ACHN (cell line): ENCODE results near the gene FOXN4.

Experiments
- DNase-seq: peaks from one replicate; pipeline ENCODE4 v3.0.0-alpha.2; 2015
- in situ Hi-C: cut with HindIII; loops from 2 replicates; pipeline ENCODE4 v1.10.0; 2017; ENCODE audit warnings: low sequenced_read_pairs, low pct_ligation_motif_present, low pct_unique_long_range_greater_than_20kb

Gene FOXN4

GRCh38 chr12:109241936-109242335, 67.1 kb downstream of the FOXN4 start:
- in situ Hi-C loops, result no loop called here
- DNase-seq, result no peak

- no peak for DNase-seq
- in situ Hi-C loops, result no loop called here
Measured at GRCh38 chr12:109240365-109240764, 68.7 kb downstream of the FOXN4 start.

DNA sequence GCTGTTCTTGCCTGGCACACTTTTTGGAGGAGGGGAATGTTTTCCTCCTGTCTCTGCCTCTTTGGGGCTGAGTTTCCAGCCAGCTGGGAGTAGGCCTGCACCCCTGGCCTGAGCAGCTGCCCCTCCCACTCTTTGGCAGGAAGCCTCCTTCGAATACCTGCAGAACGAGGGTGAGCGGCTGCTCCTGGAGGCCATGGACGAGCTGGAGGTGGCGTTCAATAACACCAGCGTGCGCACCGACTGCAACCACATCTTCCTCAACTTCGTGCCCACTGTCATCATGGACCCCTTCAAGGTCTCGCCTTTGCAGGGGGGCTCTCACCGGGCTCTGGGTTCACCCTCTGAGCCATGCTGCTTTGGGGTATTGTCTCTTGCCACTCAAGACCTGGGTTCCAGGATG, 69.4 kb downstream of the FOXN4 start:
- no peak for DNase-seq
- in situ Hi-C loops, result no loop called here

GRCh38 chr12:109239179-109239578, 69.9 kb downstream of the FOXN4 start:
- DNase-seq, result no peak
- in situ Hi-C loops, result no loop called here

GRCh38 chr12:109236257-109236656, 72.8 kb downstream of the FOXN4 start:
- no peak for DNase-seq

DNA sequence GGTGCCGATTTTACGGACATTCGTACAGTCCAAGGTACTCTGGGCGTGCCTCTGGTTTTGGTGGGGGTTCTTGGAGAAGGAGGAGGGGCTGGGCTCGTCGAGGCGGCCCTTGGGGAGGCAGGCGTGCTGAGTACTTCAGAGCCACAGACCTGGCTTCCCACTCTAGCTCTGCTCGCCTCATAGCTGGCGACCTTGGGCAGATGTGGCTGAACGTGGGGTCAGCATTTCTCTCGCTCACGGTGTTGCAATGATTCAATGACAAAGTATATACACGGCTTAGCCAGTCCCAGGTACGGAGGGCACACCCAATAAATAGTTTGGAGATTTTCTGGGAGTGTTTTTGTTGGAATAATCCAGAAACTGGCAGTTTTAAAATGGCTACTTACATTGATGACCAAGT, 75.1 kb downstream of the FOXN4 start:
- in situ Hi-C loops, result no loop called here
- DNase-seq, result no peak

More at GRCh38 chr12:109236257-109236656, 72.8 kb downstream of the FOXN4 start:
- in situ Hi-C loops, result no loop called here

DNA sequence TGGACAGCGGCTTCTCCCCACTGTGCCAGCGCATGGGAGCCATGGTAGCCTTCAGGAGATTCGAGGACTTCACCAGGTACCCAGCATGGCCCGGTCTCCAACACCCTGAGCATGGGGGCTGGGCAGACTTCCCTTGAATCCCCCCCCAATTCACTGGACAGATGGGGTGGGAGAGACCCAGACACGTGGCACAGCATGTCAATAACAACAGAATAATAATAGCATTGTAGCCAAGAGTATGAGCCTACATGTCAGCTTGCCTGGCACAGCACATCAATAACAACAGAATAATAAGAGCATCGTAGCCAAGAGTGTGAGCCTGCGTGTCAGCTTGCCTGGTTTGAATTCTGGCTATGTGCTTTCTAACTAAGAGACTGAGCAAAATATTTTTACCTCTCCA, 76.4 kb downstream of the FOXN4 start:
- no peak for DNase-seq
- in situ Hi-C loops, result no loop called here

DNA sequence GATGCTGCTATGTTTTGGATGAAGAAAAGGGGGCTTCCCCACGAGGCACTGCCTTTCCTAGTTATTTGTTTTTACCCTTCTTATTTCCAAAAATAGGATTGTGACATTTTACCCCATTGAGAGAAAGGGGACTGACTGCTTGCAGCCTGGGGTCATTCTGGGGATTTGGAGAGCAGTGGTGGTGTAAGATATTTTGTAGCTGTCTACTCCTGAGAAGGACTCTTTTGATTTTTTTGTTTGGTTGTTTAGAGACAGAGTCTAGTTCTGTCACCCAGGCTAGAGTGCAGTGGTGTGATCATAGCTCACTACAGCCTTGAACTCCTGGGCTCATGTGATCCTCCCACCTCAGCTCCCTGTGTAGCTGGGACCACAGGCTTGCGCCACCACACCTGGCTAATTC, 78.9 kb downstream of the FOXN4 start:
- no peak for DNase-seq
- in situ Hi-C loops, result no loop called here

DNA sequence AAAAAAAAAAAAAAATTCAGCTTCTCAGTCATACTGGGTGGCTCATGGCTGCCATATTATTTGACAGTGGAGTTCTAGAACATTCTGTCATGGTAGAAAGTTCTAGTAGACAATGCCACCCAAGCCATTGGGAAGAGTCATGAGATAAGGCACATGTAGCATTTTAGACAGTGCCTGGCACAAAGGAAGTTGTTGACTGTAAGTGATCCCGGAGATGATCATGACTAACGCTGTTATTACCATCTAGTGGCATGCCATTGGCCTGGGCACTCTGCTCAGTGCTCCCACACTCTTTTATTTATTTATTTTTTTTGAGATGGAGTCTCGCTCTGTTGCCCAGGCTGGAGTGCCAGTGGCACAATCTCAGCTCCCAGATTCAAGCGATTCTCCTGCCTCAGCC, 80.4 kb downstream of the FOXN4 start:
- DNase-seq, result no peak
- in situ Hi-C loops, result no loop called here
